Panc1 (cell line): ENCODE measurements around the gene MEIS3. TPM values are rescaled to one million over a fixed set of nuclear protein-coding genes. Genes with fewer than 3 reads are reported as not detected.

Source experiments
- ATAC-seq: fragments of 200-7000 bp; cut with Tn5 transposase; 2 replicates; pipeline ENCODE4 v1.9.1; 2020; ENCODE audit warnings: mild to moderate bottlenecking, moderate library complexity
- BruUV-seq: library from RNA; stranded (reverse); fragments of 400-500 nt; replicated peaks from 2 replicates; lab custom pipeline; 2021; lab: Mats Ljungman, UMichigan
- CTCF ChIA-PET: fragments of 300-600 bp; sonication (Branson Sonifier 250); formaldehyde crosslinking; loops from one replicate; lab custom pipeline; 2022; ENCODE audit warnings: antibody characterized with exemption; lab: Charles Lee
- POLR2A ChIA-PET: fragments of 300-600 bp; sonication (Branson Sonifier 250); formaldehyde crosslinking; loops from one replicate; lab custom pipeline; 2022; ENCODE audit warnings: antibody characterized with exemption; lab: Charles Lee
- DNase-seq: peaks from one replicate; pipeline ENCODE4 v3.0.0-alpha.2; 2010; ENCODE audit warnings: low read depth, low spot score
- H3K27ac ChIP-seq: 2 replicates; pipeline ENCODE4 v1.5.1; 2011; ENCODE audit warnings: mild to moderate bottlenecking, low read length, inconsistent platforms
- H3K27me3 ChIP-seq: fragments of 200-500 bp; sonication (Bioruptor generic); 2 replicates; pipeline ENCODE4 v1.6.0; 2014; ENCODE audit warnings: low read length, inconsistent platforms; ENCODE audit not compliant: control insufficient read depth, insufficient read depth
- H3K36me3 ChIP-seq: fragments of 200-500 bp; sonication (Bioruptor generic); 2 replicates; pipeline ENCODE4 v1.5.1; 2014; ENCODE audit warnings: inconsistent platforms, mild to moderate bottlenecking, low read length, moderate library complexity; ENCODE audit not compliant: control insufficient read depth, insufficient read depth
- H3K4me1 ChIP-seq: 2 replicates; pipeline ENCODE4 v1.5.1; 2011; ENCODE audit warnings: inconsistent platforms, mild to moderate bottlenecking, low read length, moderate library complexity; ENCODE audit not compliant: control insufficient read depth, insufficient read depth
- H3K4me3 ChIP-seq, 2 experiments: 2 replicates each; pipeline ENCODE4 v1.5.1; 2011 to 2012; ENCODE audit warnings: low read depth in 2 of 2, low read length in 2 of 2, mild to moderate bottlenecking in 2 of 2, inconsistent platforms in 1 of 2, moderate library complexity in 1 of 2
- H3K9me3 ChIP-seq: fragments of 200-500 bp; sonication (Bioruptor generic); 2 replicates; pipeline ENCODE4 v1.5.1; 2014; ENCODE audit warnings: low read depth, mild to moderate bottlenecking, inconsistent platforms, low read length, moderate library complexity; ENCODE audit not compliant: control insufficient read depth, insufficient read depth
- POLR2AphosphoS5 ChIP-seq: IDR thresholded peaks from 2 replicates; pipeline ENCODE4 v1.6.1; 2012; ENCODE audit warnings: mild to moderate bottlenecking, low read depth, low read length, moderate library complexity
- REST ChIP-seq, 2 experiments: IDR thresholded peaks; 2 replicates each; pipeline ENCODE4 v1.6.1; 2011 to 2012; ENCODE audit warnings: low read depth in 2 of 2, control low read depth in 1 of 2, low read length in 1 of 2, mild to moderate bottlenecking in 1 of 2, moderate library complexity in 1 of 2; ENCODE audit not compliant: insufficient read depth in 1 of 2
- SIN3A ChIP-seq: IDR thresholded peaks from 2 replicates; pipeline ENCODE4 v1.6.1; 2012; ENCODE audit warnings: low read depth, mild to moderate bottlenecking, low read length, moderate library complexity, borderline replicate concordance; ENCODE audit not compliant: insufficient read depth
- TCF7L2 ChIP-seq: IDR thresholded peaks from 2 replicates; pipeline ENCODE4 v1.6.1; 2011; ENCODE audit warnings: mild to moderate bottlenecking, low read depth, low read length, inconsistent platforms
- in situ Hi-C: cut with HindIII; loops from 2 replicates; pipeline ENCODE4 v1.10.0; 2016; ENCODE audit warnings: low sequenced_read_pairs, low pct_unique_long_range_greater_than_20kb
- intact Hi-C: fragments of 100-400 bp; cut with micrococcal nuclease; formaldehyde crosslinking; loops from one replicate; pipeline ENCODE4 v1.10.0; 2022; ENCODE audit not compliant: unreplicated experiment
- total RNA-seq: library from RNA; stranded (reverse); gene quantifications from one replicate; pipeline ENCODE4 v1.2.1, GENCODE V29; 2021; ENCODE audit not compliant: unreplicated experiment
- TF ChIP-seq, protein P1 (sequence below): fragments of 450-650 bp; IDR thresholded peaks from 2 replicates; pipeline ENCODE4 v1.5.1; 2017; ENCODE audit warnings: mild to moderate bottlenecking

MEIS3 gene
- total RNA-seq, 1 experiment from 2014 or later = 11.3 TPM

DNA sequence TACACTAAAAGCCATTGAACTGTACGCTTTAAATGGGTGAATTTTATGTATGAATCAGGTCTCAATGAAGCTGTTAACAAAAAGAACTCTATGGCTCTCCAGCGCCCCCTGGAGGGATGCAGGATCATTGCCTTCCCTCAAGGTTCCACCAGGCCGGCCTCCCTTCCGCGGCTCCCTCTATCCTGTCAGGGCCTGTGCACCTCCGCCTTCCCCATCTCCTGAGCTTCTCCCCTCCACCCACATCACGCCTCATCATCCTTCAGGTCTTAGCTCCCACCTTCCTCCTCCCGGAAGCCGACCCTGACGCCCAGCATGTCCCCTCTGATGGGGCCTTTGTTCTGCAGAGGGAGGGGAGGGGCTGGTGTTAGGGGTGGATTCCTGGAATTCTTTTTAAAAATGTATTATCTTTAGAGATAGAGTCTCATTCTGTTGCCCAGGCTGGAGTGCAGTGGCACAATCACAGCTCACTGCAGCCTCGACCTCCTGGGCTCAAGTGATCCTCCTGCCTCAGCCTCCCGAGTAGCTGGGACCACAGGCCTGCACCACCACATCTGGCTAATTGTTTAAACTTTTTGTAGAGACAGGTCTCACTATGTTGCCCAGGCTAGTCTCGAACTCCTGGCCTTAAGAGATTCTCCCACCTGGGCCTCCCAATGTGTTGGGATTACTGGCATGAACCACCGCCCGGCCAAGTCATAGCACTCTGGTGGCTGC lies 27.7 kb downstream of the MEIS3 start:
- no peak for TF ChIP-seq POLR2AphosphoS5
- TF ChIP-seq TCF7L2 = no peak
- TF ChIP-seq SIN3A = no peak
- TF ChIP-seq REST (IDR thresholded peaks at IDR 0.05; ENCODE audit: insufficient read depth in 1 of 2, low read depth in 2 of 2, low read length in 1 of 2) = no peak
- TF ChIP-seq, protein P1, sequence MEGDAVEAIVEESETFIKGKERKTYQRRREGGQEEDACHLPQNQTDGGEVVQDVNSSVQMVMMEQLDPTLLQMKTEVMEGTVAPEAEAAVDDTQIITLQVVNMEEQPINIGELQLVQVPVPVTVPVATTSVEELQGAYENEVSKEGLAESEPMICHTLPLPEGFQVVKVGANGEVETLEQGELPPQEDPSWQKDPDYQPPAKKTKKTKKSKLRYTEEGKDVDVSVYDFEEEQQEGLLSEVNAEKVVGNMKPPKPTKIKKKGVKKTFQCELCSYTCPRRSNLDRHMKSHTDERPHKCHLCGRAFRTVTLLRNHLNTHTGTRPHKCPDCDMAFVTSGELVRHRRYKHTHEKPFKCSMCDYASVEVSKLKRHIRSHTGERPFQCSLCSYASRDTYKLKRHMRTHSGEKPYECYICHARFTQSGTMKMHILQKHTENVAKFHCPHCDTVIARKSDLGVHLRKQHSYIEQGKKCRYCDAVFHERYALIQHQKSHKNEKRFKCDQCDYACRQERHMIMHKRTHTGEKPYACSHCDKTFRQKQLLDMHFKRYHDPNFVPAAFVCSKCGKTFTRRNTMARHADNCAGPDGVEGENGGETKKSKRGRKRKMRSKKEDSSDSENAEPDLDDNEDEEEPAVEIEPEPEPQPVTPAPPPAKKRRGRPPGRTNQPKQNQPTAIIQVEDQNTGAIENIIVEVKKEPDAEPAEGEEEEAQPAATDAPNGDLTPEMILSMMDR = peak; percentile 91
- ChIA-PET CTCF (interaction anchor here (0.5 to 1.1 kb wide), 4 partner anchors 41 to 107 kb away, joined by 3 to 8 read pairs (median 3); partner anchors contain the start of gene DHX34), POLR2A (no interaction called here)
- BruUV-seq = no TSS peak
- H3K27ac ChIP-seq = no peak overlapping the region
- no peaks in the 10 kb centered on the region for H3K27me3 ChIP-seq
- H3K4me3 ChIP-seq = no peak overlapping the region
- peak; percentile 36 for DNase-seq
- ATAC-seq = peak; percentile 92
- H3K9me3 ChIP-seq = no peaks in the 10 kb centered on the region
- no peaks in the 10 kb centered on the region for H3K36me3 ChIP-seq
- in situ Hi-C loops = no loop called here
- H3K4me1 ChIP-seq = no peaks in the 10 kb centered on the region
- intact Hi-C loops = loop anchor here (10.0 kb wide), 1 partner anchor 97 kb away; no protein-coding TSS in a partner anchor

DNA sequence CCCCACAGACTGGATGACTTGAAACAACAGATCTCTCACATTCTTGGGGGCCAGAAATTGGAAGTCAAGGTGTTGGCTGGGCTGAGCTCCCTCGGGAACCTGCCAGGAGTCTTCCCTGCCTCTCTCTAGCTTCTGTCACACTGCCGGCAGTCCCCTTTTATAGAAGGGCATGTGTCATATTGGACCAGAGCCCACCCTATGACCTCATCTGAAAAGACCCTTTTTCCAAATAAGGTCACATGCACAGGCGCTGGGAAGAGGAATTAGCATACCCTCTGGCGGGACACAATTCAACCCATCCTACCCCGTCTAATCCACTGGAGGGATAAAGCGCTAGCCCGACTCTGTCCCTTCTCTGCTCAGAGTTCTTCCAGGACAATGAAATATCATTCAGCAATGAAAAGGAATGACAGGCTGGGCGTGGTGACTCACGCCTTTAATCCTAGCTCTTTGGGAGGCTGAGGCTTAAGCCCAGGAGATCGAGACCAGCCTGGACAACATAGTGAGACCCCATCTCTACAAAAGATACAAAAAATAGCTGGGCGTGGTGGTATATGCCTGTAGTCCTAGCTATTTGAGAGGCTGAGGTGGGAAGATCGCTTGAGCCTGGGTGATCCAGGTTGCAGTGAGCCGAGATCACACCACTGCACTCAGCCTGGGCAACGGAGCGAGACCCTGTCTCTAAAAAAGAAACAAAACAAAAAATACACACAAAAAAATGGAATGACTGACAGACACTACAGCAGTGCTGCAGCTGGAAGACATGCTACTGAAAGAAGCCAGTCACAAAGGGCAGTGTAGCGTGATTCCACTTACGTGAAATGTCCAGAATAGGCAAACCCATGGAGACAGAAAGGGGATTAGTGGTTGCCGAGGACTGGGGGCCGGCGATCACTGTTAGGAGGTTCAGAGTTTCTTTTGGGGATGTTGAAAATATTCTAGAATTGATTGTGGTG lies 28.5 kb downstream of the MEIS3 start:
- Histone ChIP-seq H3K9me3 (no peaks in the 10 kb centered on the region), H3K4me3 (no peak overlapping the region), H3K27ac (no peak overlapping the region), H3K4me1 (no peaks in the 10 kb centered on the region), H3K27me3 (no peaks in the 10 kb centered on the region), H3K36me3 (no peaks in the 10 kb centered on the region)
- intact Hi-C loops (loop anchor here (10.0 kb wide), 1 partner anchor 96 kb away; no protein-coding TSS in a partner anchor), in situ Hi-C loops (no loop called here)
- POLR2A ChIA-PET = no interaction called here
- BruUV-seq = no TSS peak
- ATAC-seq = peak; percentile 54
- DNase-seq = no peak
- TF ChIP-seq, protein P1 = no peak
- TF ChIP-seq TCF7L2 (no peak), POLR2AphosphoS5 (no peak), SIN3A (no peak), REST (IDR thresholded peaks at IDR 0.05; ENCODE audit: insufficient read depth in 1 of 2, low read depth in 2 of 2, low read length in 1 of 2) (no peak)
- CTCF ChIA-PET = interaction anchor here (0.6 to 1.1 kb wide), 3 partner anchors 42 to 106 kb away, joined by 3 read pairs; no protein-coding TSS in a partner anchor
